H9 (cell line): ENCODE data around the gene P2RX5. TPM values are rescaled to one million over a fixed set of nuclear protein-coding genes. Genes with fewer than 3 reads are reported as not detected.

Experiments
- DNase-seq: peaks from one replicate; pipeline ENCODE4 v3.0.0-alpha.2; 2017
- H2AFZ ChIP-seq: one replicate; pipeline ENCODE4 v1.6.1; 2013; ENCODE audit warnings: mild to moderate bottlenecking, low read length, control low read depth, moderate library complexity
- H2AK5ac ChIP-seq: 2 replicates; pipeline ENCODE4 v1.6.1; 2013; ENCODE audit warnings: low read length, control low read depth, mixed read lengths; ENCODE audit not compliant: insufficient read length
- H2BK120ac ChIP-seq: one replicate; pipeline ENCODE4 v1.6.1; 2013; ENCODE audit warnings: low read depth, mild to moderate bottlenecking, low read length, control low read depth, inconsistent platforms; ENCODE audit not compliant: poor library complexity, severe bottlenecking
- H2BK12ac ChIP-seq: 2 replicates; pipeline ENCODE4 v1.6.1; 2013; ENCODE audit warnings: low read length, control low read depth, mixed read lengths, low read depth; ENCODE audit not compliant: insufficient read length
- H2BK15ac ChIP-seq: 2 replicates; pipeline ENCODE4 v1.6.1; 2013; ENCODE audit warnings: low read depth, low read length, control low read depth
- H2BK20ac ChIP-seq: one replicate; pipeline ENCODE4 v1.6.1; 2013; ENCODE audit warnings: low read depth, mild to moderate bottlenecking, low read length, control low read depth, inconsistent platforms; ENCODE audit not compliant: poor library complexity, severe bottlenecking
- H2BK5ac ChIP-seq: 2 replicates; pipeline ENCODE4 v1.6.1; 2013; ENCODE audit warnings: low read length, control low read depth, mixed read lengths; ENCODE audit not compliant: insufficient read length
- H3K14ac ChIP-seq: 2 replicates; pipeline ENCODE4 v1.6.1; 2013; ENCODE audit warnings: low read length, control low read depth; ENCODE audit not compliant: insufficient read depth
- H3K18ac ChIP-seq: 2 replicates; pipeline ENCODE4 v1.6.1; 2013; ENCODE audit warnings: low read depth, mild to moderate bottlenecking, mixed read lengths, low read length, control low read depth; ENCODE audit not compliant: insufficient read length
- H3K23ac ChIP-seq: 2 replicates; pipeline ENCODE4 v1.6.1; 2013; ENCODE audit warnings: low read length, control low read depth, mixed read lengths, low read depth; ENCODE audit not compliant: insufficient read length
- H3K23me2 ChIP-seq: 2 replicates; pipeline ENCODE4 v1.6.1; 2013; ENCODE audit warnings: low read depth, mild to moderate bottlenecking, mixed read lengths, low read length, control low read depth; ENCODE audit not compliant: insufficient read length, poor library complexity, severe bottlenecking
- H3K27ac ChIP-seq: 2 replicates; pipeline ENCODE4 v1.5.1; 2013; ENCODE audit warnings: low read length, control low read depth, mixed read lengths, low read depth; ENCODE audit not compliant: insufficient read length
- H3K27me3 ChIP-seq: 2 replicates; pipeline ENCODE4 v1.6.1; 2013; ENCODE audit warnings: low read length, control low read depth, inconsistent platforms; ENCODE audit not compliant: insufficient read depth
- H3K4ac ChIP-seq: 2 replicates; pipeline ENCODE4 v1.6.1; 2013; ENCODE audit warnings: low read depth, mild to moderate bottlenecking, control low read depth, inconsistent platforms, low read length, moderate library complexity
- H3K4me1 ChIP-seq: 2 replicates; pipeline ENCODE4 v1.6.1; 2013; ENCODE audit warnings: low read length, control low read depth, inconsistent platforms; ENCODE audit not compliant: insufficient read depth
- H3K4me2 ChIP-seq: 2 replicates; pipeline ENCODE4 v1.6.1; 2013; ENCODE audit warnings: low read length, control low read depth, mixed read lengths; ENCODE audit not compliant: insufficient read length, insufficient read depth
- H3K56ac ChIP-seq: 2 replicates; pipeline ENCODE4 v1.6.1; 2013; ENCODE audit warnings: low read depth, mild to moderate bottlenecking, mixed read lengths, low read length, control low read depth; ENCODE audit not compliant: insufficient read length
- H3K79me1 ChIP-seq: 2 replicates; pipeline ENCODE4 v1.6.1; 2013; ENCODE audit warnings: low read depth, mild to moderate bottlenecking, moderate library complexity, low read length, control low read depth, inconsistent platforms; ENCODE audit not compliant: insufficient read depth, poor library complexity, severe bottlenecking
- H3K79me2 ChIP-seq: 2 replicates; pipeline ENCODE4 v1.6.1; 2013; ENCODE audit warnings: low read length, control low read depth, inconsistent platforms; ENCODE audit not compliant: insufficient read depth
- H3K9ac ChIP-seq: 2 replicates; pipeline ENCODE4 v1.6.1; 2013; ENCODE audit warnings: low read length, control low read depth, mixed read lengths; ENCODE audit not compliant: insufficient read length; ENCODE audit errors: extremely low read depth
- H3K9me3 ChIP-seq: one replicate; pipeline ENCODE4 v1.6.1; 2013; ENCODE audit warnings: low read depth, low read length, inconsistent platforms; ENCODE audit not compliant: control insufficient read depth
- H3T11ph ChIP-seq: one replicate; pipeline ENCODE4 v1.6.1; 2013; ENCODE audit warnings: mild to moderate bottlenecking, low read length, control low read depth, inconsistent platforms
- H4K20me1 ChIP-seq: one replicate; pipeline ENCODE4 v1.6.1; 2013; ENCODE audit not compliant: control insufficient read depth, insufficient read length, insufficient read depth
- H4K5ac ChIP-seq: 2 replicates; pipeline ENCODE4 v1.6.1; 2013; ENCODE audit warnings: low read depth, mild to moderate bottlenecking, mixed read lengths, low read length, control low read depth; ENCODE audit not compliant: insufficient read length
- H4K8ac ChIP-seq: replicated peaks from 2 replicates; pipeline ENCODE4 v1.6.1; 2013; ENCODE audit warnings: low read length, control low read depth, mixed read lengths, low read depth; ENCODE audit not compliant: insufficient read length
- H4K91ac ChIP-seq: 2 replicates; pipeline ENCODE4 v1.6.1; 2013; ENCODE audit warnings: low read depth, mild to moderate bottlenecking, moderate library complexity, mixed read lengths, low read length, control low read depth; ENCODE audit not compliant: insufficient read length
- H3K27ac Mint-ChIP-seq, 3 experiments: 2 replicates in 2 of 3; 3 replicates in 1 of 3; pipeline ENCODE4 v1.8.0; 2020 to 2021; ENCODE audit warnings: mixed read lengths in 3 of 3, mild to moderate bottlenecking in 1 of 3, moderate library complexity in 1 of 3
- H3K27me3 Mint-ChIP-seq: 2 replicates; pipeline ENCODE4 v1.8.0; 2021; ENCODE audit warnings: low read depth, mild to moderate bottlenecking, moderate library complexity, mixed read lengths
- H3K36me3 Mint-ChIP-seq, 3 experiments: 2 replicates in 2 of 3; 3 replicates in 1 of 3; pipeline ENCODE4 v1.8.0; 2020 to 2021; ENCODE audit warnings: low read depth in 3 of 3, mixed read lengths in 3 of 3; ENCODE audit not compliant: insufficient read depth in 1 of 3
- H3K4me1 Mint-ChIP-seq, 2 experiments: 2 replicates each; pipeline ENCODE4 v1.8.0; 2020; ENCODE audit warnings: mixed read lengths in 2 of 2
- H3K4me3 Mint-ChIP-seq, 2 experiments: 2 replicates in 1 of 2; 3 replicates in 1 of 2; pipeline ENCODE4 v1.8.0; 2020 to 2021; ENCODE audit warnings: mild to moderate bottlenecking in 2 of 2, mixed read lengths in 2 of 2, moderate library complexity in 1 of 2
- H3K9me3 Mint-ChIP-seq, 2 experiments: 2 replicates in 1 of 2; 3 replicates in 1 of 2; pipeline ENCODE4 v1.8.0; 2020; ENCODE audit warnings: mild to moderate bottlenecking in 2 of 2, mixed read lengths in 2 of 2, moderate library complexity in 1 of 2
- WGBS: extraction: QIAGEN DNeasy Blood & Tissue Kit; methylation state at CpG from one replicate; pipeline ENCODE4 v1.1.7; 2013; ENCODE audit warnings: missing lambda C conversion rate, low lambda C conversion rate, mixed read lengths; ENCODE audit not compliant: insufficient read length; ENCODE audit errors: extremely low coverage; 5-methylcytosine and 5-hydroxymethylcytosine counted together
- total RNA-seq: library from RNA; stranded (reverse); gene quantifications from 2 replicates; pipeline ENCODE4 v1.2.1, GENCODE V29; 2021
- TF ChIP-seq, protein P1 (sequence below): fragments of 200-600 bp; sonication (generic); conservative IDR thresholded peaks from 3 replicates; pipeline ENCODE4 v1.8.0; 2021; ENCODE audit warnings: antibody characterized with exemption, mild to moderate bottlenecking

The P2RX5 gene
- total RNA-seq, 1 experiment from 2014 or later = 4.7 TPM

DNA sequence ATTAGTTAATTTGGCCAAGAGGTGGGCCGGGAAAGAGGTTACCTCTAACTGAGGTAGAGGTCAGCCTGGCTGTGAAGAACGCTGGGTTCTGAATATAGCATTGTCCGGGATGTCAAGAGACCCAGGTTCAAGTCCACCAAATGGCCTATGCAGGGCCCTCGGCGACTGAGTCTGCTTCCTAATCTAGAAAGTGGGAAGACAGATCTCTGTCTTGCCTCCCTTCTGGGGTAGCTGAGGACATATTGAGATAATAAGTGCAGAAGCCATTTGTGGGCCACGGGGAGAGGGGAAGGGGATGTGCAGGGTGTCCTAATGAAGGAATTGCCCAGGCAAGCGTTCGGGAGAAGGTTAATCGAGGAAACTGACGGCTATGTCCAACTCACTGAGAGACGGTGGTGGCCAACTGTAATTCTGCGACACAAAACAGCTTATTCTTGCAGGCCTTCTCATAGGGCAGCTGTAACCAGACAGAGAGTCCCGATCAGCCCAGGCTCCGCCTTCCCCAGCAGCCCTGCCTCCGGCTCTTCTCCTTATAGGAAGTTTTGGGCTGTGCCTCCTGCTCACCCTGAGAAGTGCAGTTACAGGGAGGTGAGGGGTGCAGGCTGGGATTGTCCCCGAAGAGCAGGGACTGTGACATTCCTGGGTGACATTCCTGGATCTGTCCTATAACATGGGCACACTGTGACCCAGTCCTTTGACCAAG, 43.6 kb upstream of the P2RX5 start:
- H3K27ac ChIP-seq = no peak overlapping the region
- no peak overlapping the region for H4K8ac ChIP-seq
- H2BK15ac ChIP-seq = no peak overlapping the region
- Mint-ChIP-seq H3K27ac (peak overlapping the region in 2 of 3 experiments; percentile 63 to 68; a peak in 3 of 7 replicates), H3K4me3 (no peak overlapping the region; a peak in 1 of 5 replicates), H3K9me3 (no peaks in the 10 kb centered on the region), H3K4me1 (peaks cover 21 to 22% of the 10 kb centered on the region in 2 experiments), H3K36me3 (no peaks in the 10 kb centered on the region), H3K27me3 (peaks cover 2% of the 10 kb centered on the region; the same call in 1 of the 2 replicates)
- TF ChIP-seq, protein P1, sequence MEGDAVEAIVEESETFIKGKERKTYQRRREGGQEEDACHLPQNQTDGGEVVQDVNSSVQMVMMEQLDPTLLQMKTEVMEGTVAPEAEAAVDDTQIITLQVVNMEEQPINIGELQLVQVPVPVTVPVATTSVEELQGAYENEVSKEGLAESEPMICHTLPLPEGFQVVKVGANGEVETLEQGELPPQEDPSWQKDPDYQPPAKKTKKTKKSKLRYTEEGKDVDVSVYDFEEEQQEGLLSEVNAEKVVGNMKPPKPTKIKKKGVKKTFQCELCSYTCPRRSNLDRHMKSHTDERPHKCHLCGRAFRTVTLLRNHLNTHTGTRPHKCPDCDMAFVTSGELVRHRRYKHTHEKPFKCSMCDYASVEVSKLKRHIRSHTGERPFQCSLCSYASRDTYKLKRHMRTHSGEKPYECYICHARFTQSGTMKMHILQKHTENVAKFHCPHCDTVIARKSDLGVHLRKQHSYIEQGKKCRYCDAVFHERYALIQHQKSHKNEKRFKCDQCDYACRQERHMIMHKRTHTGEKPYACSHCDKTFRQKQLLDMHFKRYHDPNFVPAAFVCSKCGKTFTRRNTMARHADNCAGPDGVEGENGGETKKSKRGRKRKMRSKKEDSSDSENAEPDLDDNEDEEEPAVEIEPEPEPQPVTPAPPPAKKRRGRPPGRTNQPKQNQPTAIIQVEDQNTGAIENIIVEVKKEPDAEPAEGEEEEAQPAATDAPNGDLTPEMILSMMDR = no peak
- H2BK20ac ChIP-seq = no peak overlapping the region
- H3K4me1 ChIP-seq = no peaks in the 10 kb centered on the region
- no peak overlapping the region for H4K5ac ChIP-seq
- H3K56ac ChIP-seq = no peak overlapping the region
- WGBS = no CpG with 5 or more reads among the region's 16 CpGs
- H3K79me2 ChIP-seq = no peaks in the 10 kb centered on the region
- DNase-seq = no peak
- no peaks in the 10 kb centered on the region for H3K23me2 ChIP-seq
- H3T11ph ChIP-seq = no peak overlapping the region
- no peak overlapping the region for H3K4ac ChIP-seq
- no peak overlapping the region for H2BK120ac ChIP-seq
- H3K18ac ChIP-seq = no peak overlapping the region
- no peak overlapping the region for H3K14ac ChIP-seq
- H3K9me3 ChIP-seq = no peaks in the 10 kb centered on the region
- no peak overlapping the region for H2BK5ac ChIP-seq
- no peak overlapping the region for H3K23ac ChIP-seq
- H3K4me2 ChIP-seq = no peak overlapping the region
- no peak overlapping the region for H4K91ac ChIP-seq
- H3K27me3 ChIP-seq = no peaks in the 10 kb centered on the region
- H2AFZ ChIP-seq = no peak overlapping the region
- no peaks in the 10 kb centered on the region for H3K79me1 ChIP-seq
- H2BK12ac ChIP-seq = no peak overlapping the region
- no peak overlapping the region for H3K9ac ChIP-seq
- no peaks in the 10 kb centered on the region for H4K20me1 ChIP-seq
- H2AK5ac ChIP-seq = no peak overlapping the region
